PC-3 (cell line): ENCODE results near the gene MREG.

ENCODE experiments used
- CTCF ChIP-seq: fragments of 300-600 bp; sonication (generic); conservative IDR thresholded peaks from 2 replicates; pipeline ENCODE4 v1.5.1; 2017; ENCODE audit warnings: antibody characterized with exemption, low read depth, mild to moderate bottlenecking, low read length
- EZH2 ChIP-seq: fragments of 300-600 bp; sonication (generic); IDR thresholded peaks from one replicate; pipeline ENCODE4 v1.6.1; 2017; ENCODE audit warnings: antibody characterized with exemption, mild to moderate bottlenecking, low read length; ENCODE audit not compliant: unreplicated experiment

- no peak for TF ChIP-seq CTCF
- TF ChIP-seq EZH2, result no peak
Observed at GRCh38 chr2:215900843-215901242, 112.5 kb downstream of the MREG start.
